GM13977 (cell line): ENCODE results near the gene PAX8.

Experiments used
- DNase-seq: peaks from one replicate; pipeline ENCODE4 v3.0.0; 2012; ENCODE audit warnings: low spot score
- in situ Hi-C: fragments of 300-500 bp; cut with MboI; formaldehyde crosslinking; loops from one replicate; pipeline ENCODE4 v1.12.0; 2022; ENCODE audit warnings: low sequenced_read_pairs, low pct_unique_long_range_greater_than_20kb, mixed read lengths, inconsistent platforms; ENCODE audit not compliant: unreplicated experiment
- TF ChIP-seq, protein P1 (sequence below): IDR thresholded peaks from 2 replicates; pipeline ENCODE4 v1.5.1; 2012; ENCODE audit warnings: mild to moderate bottlenecking, control low read depth; ENCODE audit not compliant: insufficient read depth; ENCODE audit errors: extremely low read depth, missing control alignments

The PAX8 gene

DNA sequence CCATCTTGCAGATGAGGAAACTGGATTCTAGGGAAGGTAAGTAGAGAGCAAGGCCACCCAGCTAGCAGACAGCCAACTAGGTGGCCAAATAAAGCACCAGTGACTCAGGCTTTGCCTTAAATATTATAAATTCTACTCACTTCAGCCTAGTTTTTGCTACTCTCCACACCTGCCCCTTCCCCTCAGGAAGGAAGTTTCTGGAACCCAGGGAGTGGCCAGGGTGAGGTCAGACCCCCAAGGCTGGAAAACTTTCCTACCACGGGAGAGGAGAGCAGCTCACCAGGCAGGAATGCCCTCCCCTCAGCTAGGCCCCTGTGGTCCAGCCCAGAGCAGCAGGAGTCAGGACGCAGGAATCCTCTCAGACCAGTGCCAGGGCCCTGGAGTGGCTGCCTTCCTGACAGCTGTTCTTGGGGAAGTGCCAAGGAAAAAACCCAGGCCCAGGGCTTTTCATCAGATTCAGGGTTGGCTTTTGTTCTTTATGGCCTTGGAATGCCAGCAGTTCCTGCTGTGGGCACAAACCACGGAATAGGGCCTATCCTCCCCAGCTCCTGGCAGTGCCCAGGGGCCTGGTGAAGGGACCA is 5.1 kb upstream of the PAX8 start:
- in situ Hi-C loops, result no loop called here
- no peak for DNase-seq

DNA sequence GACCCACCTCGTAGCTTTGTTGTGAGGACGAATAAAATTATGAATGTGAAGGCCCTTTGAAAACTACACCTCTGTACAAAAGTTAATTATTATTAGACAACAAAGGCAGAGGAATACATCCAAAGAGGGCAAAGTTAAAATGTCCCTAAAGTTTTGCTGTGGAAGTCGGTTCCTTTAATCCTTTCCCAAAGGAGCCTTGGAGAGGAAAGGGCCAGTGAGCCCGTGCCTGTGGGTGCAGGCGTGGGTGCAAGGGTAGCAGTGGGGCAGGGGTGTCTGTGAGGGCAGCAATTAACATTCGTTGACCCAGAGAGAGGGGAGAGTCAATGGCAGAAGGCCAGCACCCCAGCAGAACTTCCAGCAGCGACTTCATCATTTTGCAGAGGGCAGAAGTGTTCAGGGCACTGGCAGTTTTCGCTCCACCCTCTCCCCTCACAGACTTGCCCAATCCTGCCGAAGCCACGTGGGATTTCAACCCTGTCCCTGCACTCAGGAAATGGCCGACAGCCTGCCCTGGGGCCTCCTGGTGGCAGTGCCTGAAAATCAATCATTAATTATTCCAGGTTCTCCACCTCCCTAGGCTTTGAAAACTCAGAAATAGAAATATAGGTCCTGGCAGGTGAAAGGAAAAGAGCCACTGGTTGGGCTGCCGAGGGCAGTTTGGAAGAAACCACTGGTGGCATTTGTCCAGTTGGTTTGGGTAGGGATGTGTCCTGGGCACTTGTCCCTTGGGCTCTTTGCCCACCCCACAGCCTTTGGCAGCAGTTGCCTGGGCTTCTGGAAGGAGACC is 4.2 kb upstream of the PAX8 start:
- DNase-seq, result no peak
- in situ Hi-C loops, result no loop called here
- TF ChIP-seq, protein P1, sequence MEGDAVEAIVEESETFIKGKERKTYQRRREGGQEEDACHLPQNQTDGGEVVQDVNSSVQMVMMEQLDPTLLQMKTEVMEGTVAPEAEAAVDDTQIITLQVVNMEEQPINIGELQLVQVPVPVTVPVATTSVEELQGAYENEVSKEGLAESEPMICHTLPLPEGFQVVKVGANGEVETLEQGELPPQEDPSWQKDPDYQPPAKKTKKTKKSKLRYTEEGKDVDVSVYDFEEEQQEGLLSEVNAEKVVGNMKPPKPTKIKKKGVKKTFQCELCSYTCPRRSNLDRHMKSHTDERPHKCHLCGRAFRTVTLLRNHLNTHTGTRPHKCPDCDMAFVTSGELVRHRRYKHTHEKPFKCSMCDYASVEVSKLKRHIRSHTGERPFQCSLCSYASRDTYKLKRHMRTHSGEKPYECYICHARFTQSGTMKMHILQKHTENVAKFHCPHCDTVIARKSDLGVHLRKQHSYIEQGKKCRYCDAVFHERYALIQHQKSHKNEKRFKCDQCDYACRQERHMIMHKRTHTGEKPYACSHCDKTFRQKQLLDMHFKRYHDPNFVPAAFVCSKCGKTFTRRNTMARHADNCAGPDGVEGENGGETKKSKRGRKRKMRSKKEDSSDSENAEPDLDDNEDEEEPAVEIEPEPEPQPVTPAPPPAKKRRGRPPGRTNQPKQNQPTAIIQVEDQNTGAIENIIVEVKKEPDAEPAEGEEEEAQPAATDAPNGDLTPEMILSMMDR, result no peak

More for the DNA sequence above, 5.1 kb upstream of the PAX8 start:
- TF ChIP-seq, protein P1, result no peak

DNA sequence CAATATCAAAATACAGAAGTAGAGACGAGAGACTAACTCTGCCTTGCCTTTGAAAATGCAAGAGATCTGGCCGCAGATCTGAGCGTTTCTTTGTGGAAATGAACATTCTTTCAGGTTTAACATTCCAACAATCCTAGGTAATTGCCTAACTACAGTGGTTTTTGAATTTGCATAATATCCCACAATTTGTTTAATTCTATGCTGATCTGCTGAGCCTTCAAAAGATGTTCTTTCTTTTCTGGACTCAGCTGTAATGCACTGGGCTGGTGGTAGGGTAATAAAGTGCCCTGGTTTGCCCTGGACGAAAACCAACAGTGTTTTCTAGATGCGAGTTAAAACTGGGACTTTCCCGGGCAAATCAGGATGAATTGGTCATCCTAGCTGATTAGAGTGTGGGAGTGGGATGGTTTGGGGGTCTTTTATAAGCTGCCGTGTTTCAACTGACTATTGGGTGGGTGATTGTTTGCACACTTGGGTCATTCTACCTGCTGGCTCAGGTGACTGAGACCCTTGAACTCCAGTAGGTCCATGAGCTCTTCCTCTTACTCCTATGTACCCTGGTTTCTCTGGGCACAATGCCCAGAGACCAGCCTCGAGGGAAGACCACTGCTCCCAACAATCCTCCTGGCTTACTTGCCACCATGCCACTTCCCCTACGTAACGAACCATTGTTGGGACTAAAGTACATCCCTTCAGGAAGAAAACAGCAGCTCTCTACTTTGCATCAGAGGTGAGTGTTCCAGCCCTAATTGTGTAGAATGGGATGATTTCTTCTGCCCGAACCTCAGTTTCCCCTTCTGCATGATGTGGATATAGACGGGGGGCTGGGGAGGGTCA is 3.4 kb upstream of the PAX8 start:
- TF ChIP-seq, protein P1, result no peak
- no peak for DNase-seq
- in situ Hi-C loops, result no loop called here

DNA sequence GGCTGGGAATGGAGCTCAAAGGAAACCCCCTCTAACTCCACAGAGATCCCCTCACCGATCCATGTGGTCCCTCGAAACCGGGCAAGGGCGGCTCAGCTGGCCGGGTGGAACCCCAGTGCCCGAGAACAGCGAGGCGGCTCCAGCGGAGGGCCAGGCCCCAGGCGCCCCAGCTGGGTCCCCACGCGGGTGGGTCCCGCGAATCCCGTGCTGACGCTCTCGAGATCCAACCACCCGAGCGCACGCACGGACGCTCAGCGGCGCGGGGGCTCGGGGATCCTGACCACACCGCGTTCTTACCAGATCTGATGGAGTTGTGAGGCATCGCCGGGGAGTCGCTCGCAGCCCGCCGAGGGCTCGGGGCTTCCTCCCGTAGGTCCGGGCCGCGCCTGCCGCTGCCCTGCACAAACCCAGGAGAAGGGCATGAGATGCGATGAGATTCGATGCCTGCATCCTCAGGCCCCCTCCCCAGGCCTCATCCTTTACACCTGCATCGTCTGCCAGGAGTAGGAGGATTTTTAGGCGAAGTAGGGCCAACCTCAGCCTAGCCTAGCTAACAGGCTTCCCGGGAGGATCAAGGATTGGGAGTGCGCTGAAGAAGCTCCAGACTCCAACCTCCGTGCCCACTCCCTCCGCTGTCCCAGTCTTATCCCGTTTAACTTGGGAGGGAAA is 514 bp downstream of the PAX8 start:
- DNase-seq, result no peak
- in situ Hi-C loops, result no loop called here
- TF ChIP-seq, protein P1, result no peak

DNA sequence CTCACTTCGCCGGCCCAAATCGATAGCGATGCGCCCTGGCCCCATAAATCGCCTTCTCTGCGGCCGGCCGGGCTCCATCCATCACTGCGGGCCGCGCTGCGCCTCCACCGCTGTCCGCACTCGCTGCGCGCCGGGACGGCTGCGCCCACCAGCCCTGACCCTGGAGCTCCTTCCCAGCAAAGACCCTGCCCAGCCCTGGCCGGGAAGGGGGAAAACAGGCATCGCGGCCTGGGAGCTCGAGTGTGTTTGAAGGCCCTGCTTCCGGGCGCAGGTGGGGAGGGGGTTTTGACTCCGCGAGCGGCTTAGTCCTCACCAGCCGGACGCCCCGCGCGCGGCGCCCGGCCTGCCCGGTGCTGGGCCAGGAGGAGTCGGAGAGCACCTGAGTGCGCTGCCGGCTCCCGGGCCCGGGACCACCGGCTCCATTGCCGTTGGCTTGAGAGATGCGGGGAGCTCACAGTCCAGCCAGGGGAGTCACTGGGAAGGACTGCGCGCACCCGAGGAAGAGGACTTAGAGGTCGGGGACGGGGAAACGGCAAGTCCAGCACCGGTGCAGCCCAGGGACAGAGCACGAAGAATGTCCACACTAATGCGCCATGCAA is 1.1 kb downstream of the PAX8 start:
- in situ Hi-C loops, result no loop called here
- TF ChIP-seq, protein P1, result no peak
- peak; percentile 40 for DNase-seq
